HG02798 (cell line): Measurements from ENCODE around the gene CCT7.

Experiments used
- ATAC-seq: cut with Tn5 transposase; IDR thresholded peaks from one replicate; pipeline ENCODE4 v1.9.1; 2021; ENCODE audit warnings: mild to moderate bottlenecking; ENCODE audit not compliant: unreplicated experiment, poor library complexity

CCT7 gene

DNA sequence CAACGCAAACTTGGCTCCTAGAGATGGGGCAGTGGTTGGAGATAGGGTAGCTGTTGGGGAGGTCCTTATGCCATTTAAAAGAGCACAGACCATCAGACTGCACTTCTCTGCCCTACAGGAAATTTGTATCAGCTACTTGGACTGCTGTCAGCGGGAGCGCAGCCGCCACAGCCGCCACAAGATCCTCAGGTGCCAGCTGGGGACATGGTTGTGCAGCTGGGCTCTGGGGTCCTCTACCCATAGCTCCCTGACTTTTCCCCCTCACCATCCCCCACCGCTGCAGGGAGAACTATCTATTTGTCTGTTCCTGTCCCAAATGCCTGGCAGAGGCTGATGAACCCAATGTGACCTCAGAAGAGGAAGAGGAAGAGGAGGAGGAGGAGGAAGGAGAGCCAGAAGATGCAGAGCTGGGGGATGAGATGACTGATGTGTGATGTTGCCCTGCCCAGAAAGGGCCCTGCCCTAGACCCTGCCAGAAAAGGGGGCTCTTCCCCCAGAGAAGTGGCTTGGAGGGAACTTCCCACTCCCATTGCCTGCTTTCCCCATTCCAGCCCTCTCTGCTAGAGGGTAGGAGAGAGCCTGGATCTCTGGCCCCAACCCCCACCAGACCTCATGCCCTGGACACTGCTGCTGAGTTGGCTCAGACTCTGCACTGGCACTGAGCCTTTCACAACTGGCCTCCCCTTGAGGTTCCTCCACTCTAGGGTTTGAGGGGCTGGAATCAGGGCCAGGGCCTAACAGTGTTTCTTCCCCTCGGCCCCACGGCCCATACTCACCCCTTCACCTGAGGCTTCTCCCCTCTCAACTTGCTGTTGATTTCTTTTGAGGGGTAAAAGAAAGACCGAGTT, 8.4 kb upstream of the CCT7 start:
- no peak for ATAC-seq

DNA sequence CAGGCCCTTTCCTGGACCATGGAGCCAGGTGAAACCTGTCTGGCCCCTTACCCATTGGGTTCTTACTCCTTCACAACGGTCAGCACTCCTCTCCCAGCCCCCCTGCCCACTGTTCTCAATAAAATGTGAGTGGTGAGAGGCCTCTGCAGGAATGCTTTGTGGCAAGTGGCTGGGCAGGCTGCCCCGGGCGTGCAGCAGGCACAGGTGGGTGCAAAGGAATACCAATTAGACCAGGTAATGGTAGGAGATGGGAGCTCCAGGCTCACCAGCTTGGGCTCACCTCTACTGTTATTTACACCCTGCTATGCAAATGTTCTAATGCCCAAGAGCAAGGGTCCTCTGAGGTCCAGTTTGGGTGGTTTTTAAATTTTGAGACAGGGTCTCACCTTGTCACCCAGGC, 7.0 kb upstream of the CCT7 start:
- no peak for ATAC-seq

DNA sequence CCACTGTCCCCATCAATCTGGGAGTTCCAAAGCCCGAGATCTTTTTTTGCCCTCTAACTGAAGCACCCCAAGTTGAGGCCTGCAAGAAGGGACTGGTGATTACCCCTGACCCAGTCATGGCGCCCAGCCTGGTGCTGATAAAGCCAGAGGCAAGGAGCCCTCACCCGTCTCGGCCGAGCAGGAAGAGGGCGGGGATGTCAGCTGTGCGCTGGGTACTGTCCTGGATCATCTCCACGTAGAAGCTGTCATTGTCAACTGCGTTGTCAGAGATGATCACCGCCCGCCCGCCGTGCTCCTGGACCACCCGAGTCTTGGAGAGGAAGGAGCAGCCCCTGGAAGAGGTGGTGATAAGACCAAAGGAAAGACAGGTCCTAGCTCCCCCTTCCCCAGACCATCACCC, 5.5 kb upstream of the CCT7 start:
- ATAC-seq, result no peak

DNA sequence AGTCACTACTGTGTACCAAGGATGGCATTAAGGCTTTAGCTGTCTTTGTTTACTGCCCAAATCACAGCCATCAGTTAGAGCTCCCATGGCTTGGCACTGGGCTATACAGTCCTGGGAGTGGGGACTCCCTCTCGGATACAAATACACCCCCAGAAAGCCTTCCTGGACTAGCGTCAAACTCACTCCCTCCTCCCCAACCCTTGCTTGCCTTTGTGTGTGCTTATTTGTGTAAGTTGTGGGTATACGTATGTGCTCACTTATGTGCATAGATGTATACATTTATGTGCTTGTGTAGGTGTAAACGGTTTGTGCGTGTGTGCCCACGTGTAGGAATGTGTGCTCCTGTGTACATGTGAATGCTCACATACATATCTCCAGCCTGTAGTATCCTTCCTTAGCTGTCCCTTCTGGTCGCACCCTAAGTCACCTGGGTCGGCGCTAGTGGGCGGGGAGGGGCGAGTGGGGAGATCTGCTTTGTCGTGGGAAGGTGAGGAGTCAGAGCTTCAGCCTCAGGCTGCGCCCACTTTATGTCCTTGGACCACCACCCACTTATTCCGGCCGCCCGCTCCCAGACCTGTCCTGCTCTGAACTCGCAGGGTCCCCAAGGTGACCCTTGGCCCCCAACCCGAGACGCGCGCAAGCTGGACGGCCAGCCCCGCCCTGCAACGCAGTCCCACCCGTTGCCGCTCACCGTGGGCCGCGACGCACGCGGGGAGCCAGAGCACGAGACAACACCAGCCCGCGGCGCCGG, 1.5 kb upstream of the CCT7 start:
- peak; percentile 3 for ATAC-seq

DNA sequence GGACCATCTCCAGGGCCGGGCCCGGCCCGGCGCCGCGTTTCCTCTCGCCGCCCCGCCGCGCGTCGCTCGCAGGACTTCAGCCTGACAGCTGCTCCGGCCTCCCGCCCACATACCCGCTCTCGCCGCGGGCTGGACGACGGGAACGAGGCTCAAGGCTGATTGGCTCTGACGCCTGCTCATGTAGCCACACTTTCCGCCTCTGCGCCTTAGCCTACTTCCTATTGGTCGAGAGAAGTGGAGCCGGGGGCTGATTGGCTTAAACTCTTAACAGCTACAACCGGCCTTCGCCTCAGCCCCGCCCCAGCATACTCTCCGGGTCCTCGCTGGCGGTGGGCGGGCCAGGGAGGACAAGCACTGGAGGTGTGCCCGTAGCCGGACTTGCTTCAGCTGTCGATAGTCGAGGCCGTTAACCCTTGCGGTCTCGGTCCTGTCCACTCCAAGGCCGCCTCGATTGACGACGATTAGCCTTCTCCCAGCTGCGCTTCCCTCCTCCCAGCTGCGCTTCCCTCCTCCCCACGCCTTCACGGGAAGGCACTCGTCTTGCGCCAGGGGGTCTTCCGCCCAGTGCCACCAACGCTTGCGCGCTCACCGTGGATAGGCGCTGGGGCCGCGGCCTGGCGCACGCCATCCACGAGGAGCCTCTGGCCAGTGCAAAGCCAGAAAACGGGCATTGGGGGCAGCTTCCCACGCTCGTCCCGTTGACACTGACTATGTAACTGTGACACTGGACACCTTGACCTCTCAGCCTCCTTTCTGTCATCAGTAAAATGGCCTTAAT, 765 bp upstream of the CCT7 start, which contains the start of gene PRADC1:
TSS of gene PRADC1 (minus strand) at position 86 of the 778 bp plus-strand sequence. CDS start at position 7, 79 bp downstream.
- peak; percentile 94 for ATAC-seq

DNA sequence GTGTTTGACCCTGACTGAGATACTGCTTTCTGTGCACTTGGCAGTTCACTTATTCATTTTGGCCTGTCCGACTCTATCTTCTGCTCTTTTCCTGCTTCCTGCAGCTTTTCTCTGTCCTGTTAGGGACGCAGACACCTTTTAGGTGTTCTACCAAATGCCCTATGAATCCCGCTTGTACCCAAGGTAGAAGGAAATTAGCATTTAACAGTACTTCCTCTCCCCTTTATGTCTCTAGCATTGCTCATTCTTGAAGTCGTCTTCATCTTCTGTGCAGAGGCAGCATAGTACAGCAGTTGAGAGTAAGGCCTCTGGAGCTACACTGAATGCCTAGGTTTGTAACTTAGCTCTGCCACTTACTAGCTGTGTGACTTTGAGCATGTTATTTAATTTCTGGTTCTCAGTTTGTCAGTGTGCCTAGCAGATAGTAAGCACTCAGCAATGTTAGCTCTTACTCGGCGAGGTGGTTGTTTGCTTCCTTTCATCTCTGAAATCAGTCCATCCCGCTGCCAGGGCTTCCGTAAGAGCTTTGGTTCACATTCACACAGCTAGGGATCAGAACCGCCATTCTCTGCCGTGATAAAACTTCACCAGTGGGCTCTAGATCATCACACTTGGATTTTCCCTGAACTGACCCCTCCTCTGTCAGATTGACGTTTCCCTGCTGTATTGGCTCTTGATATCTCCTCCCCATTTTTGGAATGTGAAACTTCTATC, 1.4 kb downstream of the CCT7 start:
- no peak for ATAC-seq

DNA sequence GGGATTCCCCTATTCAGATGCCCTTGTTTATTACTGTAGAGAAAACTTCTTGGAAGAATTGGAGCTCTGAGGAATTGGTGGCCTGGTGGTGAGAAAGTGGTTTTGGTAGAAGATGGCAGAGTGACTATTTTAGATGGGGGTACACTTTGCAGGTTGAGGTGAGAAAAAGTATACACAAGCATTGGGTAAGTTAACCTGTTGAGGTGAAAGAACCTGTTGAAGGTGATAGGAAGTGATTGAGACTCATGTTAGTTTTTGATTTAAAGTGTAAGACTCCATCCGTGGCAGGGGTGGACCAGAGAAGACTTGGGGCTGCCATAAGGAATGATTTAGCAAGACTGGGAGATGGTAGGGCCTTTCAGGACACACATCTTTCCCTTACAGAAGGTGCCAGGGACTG, 3.1 kb downstream of the CCT7 start:
- ATAC-seq, result no peak

DNA sequence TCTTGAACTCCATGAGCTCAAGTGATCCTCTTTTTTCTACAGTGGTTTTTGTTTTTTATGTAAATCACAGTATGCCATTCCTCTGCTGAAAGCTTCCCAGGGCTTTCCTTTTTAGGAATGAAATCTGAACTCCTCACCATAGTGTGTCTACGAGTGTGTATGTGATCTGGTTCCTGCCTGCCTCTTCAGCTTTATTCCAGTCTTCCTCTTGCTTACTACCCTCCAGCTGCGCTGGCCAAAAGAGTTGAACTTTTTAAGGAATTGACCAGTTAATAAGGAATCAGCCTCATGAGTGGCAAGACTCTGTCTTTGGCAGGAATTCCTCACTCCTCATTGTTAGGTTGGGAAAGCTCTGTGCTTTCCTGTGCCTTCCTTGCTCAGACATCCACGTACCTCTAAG, 4.0 kb downstream of the CCT7 start:
- ATAC-seq, result no peak

DNA sequence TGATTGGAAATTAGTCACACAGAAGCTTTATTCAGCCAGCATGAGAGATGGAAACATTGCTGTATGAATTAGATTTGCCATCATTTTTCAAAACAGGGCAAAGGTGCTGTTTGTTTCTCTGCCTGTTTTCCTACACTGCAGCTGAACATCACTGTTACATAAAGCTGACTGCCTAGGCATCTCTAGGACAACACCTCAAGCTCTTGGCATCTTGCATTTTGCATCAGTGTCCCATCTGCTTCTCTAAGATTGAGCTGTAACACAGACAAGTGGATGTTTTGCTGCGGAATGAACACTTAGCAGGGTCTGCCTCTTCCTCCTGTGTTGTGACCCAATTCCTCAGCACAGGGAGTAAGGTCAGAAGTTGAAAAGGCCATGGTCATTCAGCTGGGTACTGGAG, 4.9 kb downstream of the CCT7 start:
- ATAC-seq, result no peak

DNA sequence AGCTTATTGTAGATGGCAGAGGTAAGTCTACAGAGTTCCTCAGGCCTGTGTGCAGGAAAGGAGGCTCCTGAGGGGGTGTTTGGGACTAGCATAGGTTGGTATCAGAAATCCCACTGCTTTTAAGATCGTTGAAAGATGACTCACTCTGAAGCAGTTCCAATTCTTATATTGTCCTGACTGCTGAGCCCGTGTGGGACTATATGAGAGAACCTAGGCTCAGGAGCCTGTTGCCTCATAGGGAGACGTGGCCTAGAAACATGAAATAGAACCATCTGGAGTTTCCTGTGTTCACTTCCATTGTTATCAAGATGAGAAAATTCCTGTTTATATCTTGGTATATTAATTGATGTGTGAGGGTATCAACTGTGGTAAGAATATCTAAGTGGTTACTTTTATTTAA, 5.7 kb downstream of the CCT7 start:
- ATAC-seq, result no peak

DNA sequence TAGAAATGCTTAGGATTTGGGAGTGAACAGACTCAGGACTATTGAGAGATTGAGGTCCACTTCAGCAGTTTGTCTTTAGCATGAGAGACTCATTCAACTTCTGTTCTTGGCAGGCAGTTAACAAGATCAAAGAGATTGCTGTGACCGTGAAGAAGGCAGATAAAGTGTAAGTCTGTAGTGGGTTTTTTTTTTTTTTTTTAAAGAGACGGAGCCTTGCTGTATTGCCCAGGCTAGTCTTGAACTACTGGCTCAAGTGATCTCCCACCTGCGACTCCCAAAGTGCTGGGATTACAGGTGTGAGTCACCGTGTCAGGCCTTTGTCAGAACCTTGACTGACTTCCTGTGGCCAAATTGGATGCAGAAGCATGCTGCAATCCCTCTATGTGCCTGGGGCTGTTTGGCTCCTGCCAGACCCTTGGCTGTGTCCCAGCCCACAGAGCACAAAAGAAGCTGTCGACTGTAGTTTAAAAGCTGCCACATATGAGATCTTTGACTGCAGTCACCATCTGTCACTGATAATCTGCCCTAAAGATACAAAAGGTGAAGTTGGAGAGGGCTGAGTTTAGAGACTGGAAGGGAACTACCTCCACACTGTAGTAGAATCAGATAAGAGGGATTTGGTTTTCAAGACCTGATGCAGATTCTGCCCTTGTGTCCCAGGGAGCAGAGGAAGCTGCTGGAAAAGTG, 9.9 kb downstream of the CCT7 start:
- no peak for ATAC-seq

DNA sequence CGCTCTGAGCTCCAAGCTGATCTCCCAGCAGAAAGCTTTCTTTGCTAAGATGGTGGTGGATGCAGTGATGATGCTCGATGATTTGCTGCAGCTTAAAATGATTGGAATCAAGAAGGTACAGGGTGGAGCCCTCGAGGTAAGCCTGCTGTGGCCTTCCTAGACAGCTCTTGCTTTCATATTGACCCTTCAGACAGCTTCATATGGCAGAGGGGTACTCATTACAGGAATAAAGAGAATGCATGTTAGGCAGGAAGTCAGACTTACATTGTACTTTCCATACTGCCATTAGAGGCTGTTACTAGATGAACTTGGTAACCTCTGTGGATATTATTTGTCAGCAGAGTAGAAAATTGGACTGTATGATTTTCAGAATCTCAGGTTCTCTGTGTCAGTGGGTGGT, 10.5 kb downstream of the CCT7 start:
- ATAC-seq, result no peak

DNA sequence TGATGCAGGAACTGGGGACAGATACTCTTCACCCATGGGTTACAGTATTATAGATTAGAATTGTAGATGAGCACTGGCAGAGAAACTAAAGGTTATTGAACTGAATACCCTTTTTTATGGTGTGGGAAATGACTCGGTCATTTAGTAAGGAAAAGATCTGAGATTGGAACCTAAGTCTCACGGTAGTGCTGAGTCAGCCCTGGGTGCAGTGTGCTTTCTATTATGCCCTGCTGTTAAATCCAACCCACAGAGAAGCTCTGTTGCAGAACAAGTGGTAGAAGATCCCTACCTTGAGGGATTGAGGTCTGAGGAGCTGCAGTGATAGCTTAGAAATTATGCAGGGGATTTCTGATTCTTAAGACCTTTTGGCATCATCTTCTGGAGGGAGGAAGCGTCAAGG, 12.7 kb downstream of the CCT7 start:
- ATAC-seq, result no peak

DNA sequence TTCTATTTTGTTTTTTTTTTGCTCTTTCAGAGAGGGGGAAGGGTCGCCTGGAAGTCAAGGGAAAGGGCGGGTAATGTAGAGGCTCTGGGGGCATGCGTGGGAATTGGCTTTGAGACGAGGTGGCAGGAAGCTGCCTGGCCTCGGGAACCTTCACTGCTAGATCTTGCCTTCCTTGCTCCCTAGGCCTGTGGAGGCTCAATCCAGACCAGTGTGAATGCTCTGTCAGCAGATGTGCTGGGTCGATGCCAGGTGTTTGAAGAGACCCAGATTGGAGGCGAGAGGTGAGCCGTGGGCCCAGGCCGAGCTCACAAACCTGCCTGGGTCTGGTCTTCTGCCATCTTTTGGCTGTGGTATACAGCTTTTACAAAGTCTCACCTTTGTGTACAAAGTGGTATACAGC, 15.5 kb downstream of the CCT7 start:
- ATAC-seq, result no peak

DNA sequence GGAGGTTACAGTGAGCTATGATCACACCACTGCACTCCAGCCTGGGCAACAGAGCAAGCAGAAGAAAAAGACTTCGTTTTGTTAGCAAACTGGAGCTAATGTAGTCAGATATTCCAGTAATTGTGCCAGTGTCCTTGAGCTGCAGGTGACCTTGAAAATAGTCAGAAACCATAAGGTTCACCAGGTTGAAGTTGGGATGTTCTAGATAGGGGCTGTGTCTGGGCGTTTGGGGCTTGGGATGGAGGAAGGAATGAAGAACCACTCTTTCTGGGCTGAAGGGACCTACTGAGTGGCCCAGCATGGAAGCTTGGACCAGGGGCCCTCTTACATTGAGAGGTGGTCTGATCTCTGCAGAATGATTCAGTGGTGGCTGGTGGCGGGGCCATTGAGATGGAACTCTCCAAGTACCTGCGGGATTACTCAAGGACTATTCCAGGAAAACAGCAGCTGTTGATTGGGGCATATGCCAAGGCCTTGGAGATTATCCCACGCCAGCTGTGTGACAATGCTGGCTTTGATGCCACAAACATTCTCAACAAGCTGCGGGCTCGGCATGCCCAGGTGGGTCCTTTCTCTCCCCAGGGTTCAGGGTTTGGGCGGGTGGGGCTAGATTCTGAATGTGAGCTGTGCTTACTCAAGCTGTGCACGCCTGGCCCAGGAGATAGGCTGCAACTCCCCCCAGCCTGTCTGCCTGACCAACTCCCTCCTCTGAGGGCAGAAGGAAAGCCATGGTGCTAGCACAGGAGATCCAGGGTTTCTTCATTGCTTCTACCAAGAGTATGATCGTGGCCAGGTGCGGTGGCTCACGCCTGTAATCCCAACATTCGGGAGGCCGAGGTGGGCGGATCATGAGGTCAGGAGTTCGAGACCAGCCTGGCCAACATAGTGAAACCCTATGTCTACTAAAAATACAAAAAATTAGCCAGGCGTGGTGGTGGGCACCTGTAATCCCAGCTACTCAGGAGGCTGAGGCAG, 17.1 kb downstream of the CCT7 start:
- ATAC-seq, result no peak

DNA sequence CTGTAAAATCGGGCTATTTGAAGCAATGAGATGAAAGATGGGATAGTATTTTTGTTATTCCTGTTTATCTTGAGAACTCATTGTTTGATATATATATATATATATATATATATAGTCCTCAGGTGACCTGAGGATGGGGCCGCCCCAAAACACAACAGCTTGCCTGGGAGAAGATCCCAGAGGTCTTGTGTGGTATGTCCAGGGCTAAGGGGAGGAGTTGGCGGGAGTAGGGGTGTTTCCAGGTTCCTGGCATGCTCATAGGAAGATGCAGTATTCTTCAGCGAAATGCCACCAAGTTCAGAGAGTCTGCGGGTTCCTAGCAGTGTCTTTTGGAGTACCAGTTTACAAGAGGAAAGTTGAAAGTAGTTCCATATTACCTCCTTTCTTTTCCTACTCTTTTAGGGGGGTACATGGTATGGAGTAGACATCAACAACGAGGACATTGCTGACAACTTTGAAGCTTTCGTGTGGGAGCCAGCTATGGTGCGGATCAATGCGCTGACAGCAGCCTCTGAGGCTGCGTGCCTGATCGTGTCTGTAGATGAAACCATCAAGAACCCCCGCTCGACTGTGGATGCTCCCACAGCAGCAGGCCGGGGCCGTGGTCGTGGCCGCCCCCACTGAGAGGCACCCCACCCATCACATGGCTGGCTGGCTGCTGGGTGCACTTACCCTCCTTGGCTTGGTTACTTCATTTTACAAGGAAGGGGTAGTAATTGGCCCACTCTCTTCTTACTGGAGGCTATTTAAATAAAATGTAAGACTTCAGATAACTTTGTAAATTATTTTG, 18.3 kb downstream of the CCT7 start:
- no peak for ATAC-seq

DNA sequence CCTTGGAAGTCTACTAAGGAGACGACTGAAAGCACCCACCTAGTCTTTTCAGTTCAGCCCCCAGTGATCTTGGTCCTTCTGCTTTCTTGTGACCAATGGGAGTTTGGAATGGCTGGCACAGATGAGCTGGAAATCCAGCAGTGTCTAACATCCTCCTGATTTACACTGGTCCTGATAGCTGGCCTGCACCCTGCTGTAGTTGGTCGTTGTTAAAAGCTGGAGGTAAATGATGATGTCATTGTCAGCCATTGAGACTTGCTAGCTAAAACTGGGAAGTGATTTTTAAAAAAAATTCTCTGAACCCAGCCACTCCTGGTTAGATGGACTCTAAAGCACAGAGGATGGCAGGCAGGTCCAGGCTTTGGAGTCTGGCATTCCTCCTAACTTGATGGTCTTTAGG, 19.3 kb downstream of the CCT7 start:
- no peak for ATAC-seq

DNA sequence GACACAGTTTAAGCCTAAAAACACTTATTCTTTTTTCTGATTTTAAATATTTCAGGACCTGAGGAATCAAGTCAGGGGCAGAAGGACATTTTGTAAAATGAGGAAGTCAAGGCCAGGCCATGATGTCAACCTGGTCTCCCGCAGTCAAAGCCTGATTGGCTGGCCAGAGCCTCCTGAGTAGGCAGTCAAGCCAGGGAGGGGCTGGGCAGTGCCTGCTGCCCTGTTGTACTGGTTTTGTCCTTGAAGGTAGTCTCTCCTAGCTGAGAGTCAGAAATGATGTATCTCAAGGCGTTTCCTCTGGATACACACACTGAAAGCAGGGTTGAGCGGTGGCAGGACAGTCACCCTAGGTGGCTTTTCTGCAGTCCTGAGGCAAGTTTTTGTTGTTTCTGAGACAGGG, 19.8 kb downstream of the CCT7 start:
- no peak for ATAC-seq
